Inflammatory macrophage treated with lipopolysaccharide for 4 hours (primary cell): ENCODE data around the gene CHFR.
"Not testable (repeated sequence)": the region's sequence is repeated elsewhere in the genome, so short reads cannot be mapped to it uniquely, and the experiment has no call there.

ENCODE experiments used
- DNase-seq: peaks from one replicate; pipeline ENCODE4 v3.0.0-alpha.2; 2020

Gene CHFR

GRCh38 chr12:132807295-132808092, 79.9 kb downstream of the CHFR start:
- no peak for DNase-seq

DNA sequence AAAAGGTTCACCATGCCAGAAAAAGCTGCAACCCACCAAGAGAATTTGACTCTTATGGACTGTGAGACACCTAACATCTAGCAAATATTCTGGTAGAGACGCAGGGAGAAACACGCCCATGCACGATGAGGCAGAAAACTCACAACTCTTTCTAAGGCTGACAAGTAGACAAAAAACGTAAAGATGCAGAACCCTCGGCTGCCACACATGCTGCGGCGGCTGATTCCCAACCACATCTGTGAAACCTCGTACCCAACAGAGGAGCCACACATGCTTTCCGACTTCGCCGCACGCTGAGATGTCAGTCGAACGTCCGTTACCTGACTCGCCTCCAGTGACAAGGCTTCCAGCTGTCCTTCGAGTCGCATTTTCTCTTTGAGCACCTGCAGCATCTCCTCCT, 80.5 kb downstream of the CHFR start:
- DNase-seq: no peak

- no peak for DNase-seq
Measured at GRCh38 chr12:132804426-132804861, 83.0 kb downstream of the CHFR start.

DNA sequence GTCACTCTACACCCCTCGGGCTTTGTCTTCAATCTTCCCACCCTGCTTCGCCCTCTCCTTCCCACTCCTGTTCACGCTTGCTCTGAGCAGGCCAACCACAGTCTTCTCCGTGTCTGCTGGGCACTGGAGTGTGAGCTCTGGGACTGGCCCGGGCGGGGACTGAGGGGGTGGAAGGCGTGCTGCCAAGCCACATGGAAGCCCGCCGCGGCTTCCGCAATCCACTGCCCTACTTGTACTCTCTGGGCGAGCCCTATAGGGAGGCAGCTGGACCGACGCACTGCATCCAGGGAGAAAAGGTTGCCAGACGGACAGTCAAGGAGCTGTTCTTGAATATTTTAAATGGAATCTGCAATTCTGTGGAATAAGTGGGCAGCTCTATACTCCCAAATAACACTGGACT, 83.5 kb downstream of the CHFR start:
- no peak for DNase-seq

- DNase-seq: no peak
Measured at GRCh38 chr12:132803125-132803524, 84.3 kb downstream of the CHFR start.

GRCh38 chr12:132801741-132802140, 85.7 kb downstream of the CHFR start:
- DNase-seq: no peak

DNA sequence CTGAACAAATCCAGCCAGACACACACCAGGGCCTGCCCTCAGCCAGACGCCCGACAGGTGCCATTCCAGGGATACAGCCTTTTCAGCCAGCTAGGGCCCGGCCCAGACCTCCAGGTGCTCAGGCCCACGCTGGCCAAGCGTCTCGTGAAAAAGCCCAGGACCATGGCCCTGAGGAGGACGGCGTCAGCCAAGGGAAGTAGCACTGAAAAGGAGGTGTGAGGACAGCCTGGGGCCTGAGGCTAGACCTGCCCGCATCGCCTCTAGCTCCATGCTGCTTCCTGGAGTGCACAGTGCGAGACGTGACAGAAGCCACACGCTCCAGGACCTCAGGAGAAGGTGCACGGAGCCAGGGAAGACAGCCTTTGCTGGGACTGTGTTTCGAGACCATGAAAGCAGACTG, 88.6 kb downstream of the CHFR start:
- no peak for DNase-seq

DNA sequence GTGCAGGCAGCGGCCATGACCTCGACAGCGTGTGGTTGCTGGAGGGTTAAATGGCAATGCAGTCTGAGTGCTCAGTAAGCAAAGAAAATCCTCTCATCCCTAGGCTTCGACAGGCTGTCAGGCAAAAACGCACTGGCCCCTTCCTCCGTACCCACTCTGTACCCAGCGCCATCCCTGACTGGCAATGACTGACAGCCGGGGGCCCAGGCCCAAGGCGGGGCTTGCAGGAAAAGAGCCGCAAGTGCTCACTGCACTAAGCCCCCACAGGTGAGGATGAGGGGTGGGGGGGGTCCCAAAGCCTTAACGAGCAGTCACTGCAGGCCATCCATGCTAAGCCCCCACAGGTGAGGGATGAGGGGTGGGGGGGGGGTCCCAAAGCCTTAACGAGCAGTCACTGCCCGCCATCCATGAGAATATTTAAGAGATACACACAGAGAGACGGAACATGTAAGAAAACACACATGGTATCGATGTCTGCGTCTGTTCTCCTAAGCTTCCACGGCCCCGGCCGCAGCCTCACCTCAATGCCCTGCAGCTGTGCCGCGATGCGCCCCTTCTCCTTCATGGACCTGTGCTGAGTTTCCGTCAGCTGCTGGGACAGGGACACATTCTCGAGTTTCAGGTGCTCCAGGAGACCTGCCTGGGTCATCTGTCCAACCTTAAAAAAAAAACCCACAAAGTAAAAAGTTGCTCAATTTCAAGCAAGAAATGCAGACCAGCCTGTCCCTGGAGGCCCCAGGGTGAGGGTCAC, 89.4 kb downstream of the CHFR start:
- DNase-seq: no peak

DNA sequence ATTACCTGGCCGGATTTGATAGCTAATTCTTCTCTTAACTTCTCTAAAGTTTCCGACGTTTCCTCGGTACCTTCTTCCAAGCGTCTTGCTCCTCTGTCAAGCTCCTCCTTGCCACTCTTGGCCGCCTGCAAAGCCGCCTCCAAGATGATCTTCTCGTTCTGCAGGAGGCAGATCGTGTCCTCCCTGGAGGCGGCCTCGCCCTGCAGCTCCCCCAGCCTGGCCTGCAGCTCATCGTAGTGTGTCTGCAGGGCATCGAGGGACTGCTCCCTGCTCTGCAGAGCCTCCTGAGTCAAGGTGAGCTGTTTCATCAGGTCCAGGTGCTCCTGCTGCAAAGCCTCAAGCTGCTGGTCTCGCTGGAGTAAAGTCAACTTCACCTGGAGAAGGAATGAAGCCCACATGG, 91.6 kb downstream of the CHFR start:
- no peak for DNase-seq

GRCh38 chr12:132791940-132792339, 95.5 kb downstream of the CHFR start:
- DNase-seq: not testable (repeated sequence)

GRCh38 chr12:132789099-132789471, 98.3 kb downstream of the CHFR start:
- no peak for DNase-seq

GRCh38 chr12:132788375-132789098, 98.9 kb downstream of the CHFR start:
- DNase-seq: no peak

DNA sequence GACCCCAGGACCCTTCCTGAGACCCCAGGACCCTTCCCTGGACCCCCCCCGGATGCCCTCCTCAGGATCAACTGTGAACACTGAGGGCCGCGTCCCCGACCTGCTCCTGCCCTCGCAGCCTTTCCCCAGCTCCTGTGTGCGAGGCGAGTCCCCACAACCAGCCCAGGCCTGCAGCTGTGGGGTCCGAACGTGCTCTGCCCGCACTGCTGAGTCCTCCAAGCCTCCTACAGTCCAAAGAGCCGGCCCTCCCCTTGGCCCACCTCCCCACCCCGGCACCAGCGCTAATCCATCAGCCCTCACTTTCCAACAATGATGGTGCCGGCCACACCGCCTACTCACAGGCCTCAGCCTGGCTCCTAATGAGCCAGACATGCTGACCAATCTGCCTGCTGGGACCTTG, 99.5 kb downstream of the CHFR start:
- no peak for DNase-seq

DNA sequence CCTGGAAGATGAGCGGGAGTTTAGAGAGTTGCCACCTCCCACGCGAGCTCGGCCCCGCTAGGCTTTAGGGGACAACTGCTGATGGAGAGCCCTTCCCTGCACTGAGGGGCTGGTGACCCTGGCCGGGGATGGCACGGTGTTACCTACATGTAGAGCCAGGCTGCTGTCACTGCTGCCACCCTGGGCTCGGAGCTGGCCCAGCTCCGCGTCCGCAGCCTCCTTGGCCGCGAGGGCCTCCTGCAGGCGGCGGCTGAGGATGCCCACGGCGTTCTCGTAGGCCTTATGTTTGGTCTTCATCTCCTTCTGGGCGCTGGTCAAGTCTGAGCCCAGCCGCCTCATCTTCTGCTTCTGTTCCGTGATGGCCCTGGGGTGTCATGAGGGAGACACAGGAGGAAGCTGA, 101.2 kb downstream of the CHFR start:
- DNase-seq: no peak

DNA sequence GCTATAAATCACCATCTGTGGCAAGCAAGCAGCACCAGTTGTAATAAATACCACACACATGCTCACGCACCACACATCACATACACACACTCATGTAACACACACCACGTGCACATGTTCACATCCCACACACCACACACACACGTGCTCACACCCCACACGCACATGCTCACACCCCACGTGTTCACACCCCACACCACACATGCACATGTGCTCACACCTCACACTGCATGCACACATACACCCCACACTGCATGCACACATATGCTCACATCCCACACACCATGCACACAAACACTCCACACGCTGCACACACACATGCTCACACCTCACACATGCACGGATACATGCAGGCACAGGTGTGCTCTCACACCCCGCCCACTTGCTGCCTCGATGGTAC, 102.8 kb downstream of the CHFR start:
- DNase-seq: no peak

- DNase-seq: no peak
Measured at GRCh38 chr12:132783917-132784531, 103.4 kb downstream of the CHFR start.
